K562 (cell line): ENCODE data around the gene ESR2. TPM values are rescaled to one million over a fixed set of nuclear protein-coding genes. Genes with fewer than 3 reads are reported as not detected.
A peak's percentile ranks its signal among the peaks of the same experiment; 100 is the strongest.

ENCODE experiments used
- ATAC-seq: fragments of 200-7000 bp; cut with Tn5 transposase; 3 replicates; pipeline ENCODE4 v1.9.1; 2020; ENCODE audit warnings: moderate library complexity
- BruUV-seq: library from RNA; stranded (reverse); fragments of 400-500 nt; replicated peaks from 2 replicates; lab custom pipeline; 2021; lab: Mats Ljungman, UMichigan
- CTCF ChIA-PET: fragments of 300-600 bp; formaldehyde crosslinking; extraction: SDS; loops from one replicate; lab custom pipeline; 2021; ENCODE audit warnings: low intra/inter-chr PET ratio; lab: Yijun Ruan, JAX
- POLR2A ChIA-PET: fragments of 300-600, 350-650 bp; sonication (Branson Sonifier 250); formaldehyde crosslinking; extraction: SDS; loops from one replicate; lab custom pipeline; 2021; ENCODE audit warnings: antibody characterized with exemption, inconsistent platforms; lab: Yijun Ruan, JAX
- DNase-seq, 4 experiments: peaks; one replicate each; pipeline versions ENCODE4 v3.0.0 to v3.0.0-alpha.2; 2011 to 2018; ENCODE audit warnings: low spot score in 3 of 4, mixed read lengths in 3 of 4; ENCODE audit errors: extremely low read depth in 1 of 4
- FAIRE-seq: peaks from 2 replicates; lab custom pipeline; 2011; peaks lifted over from hg19 to GRCh38; lab: Jason Lieb, UNC
- H2AFZ ChIP-seq: 2 replicates; pipeline ENCODE4 v1.6.0; 2011; ENCODE audit warnings: low read depth, low read length, control low read depth, inconsistent platforms
- H3K27ac ChIP-seq: fragments of 200-600 bp; 3 replicates; pipeline ENCODE4 v1.8.0; 2011; ENCODE audit warnings: low read depth, mild to moderate bottlenecking, control low read depth, inconsistent platforms, low read length, moderate library complexity, mixed read lengths; ENCODE audit errors: extremely low read depth
- H3K27me3 ChIP-seq, 2 experiments: fragments of 300-600 bp in 1 of 2; 2 replicates in 1 of 2; 3 replicates in 1 of 2; pipeline versions ENCODE4 v1.6.0 to v1.8.0; 2011; ENCODE audit warnings: inconsistent platforms in 2 of 2, low read length in 2 of 2, mild to moderate bottlenecking in 1 of 2, mixed read lengths in 1 of 2, moderate library complexity in 1 of 2; ENCODE audit not compliant: control insufficient read depth in 2 of 2, insufficient read depth in 2 of 2
- H3K36me3 ChIP-seq: fragments of 300-600 bp; 3 replicates; pipeline ENCODE4 v1.8.0; 2011; ENCODE audit warnings: mild to moderate bottlenecking, low read length, inconsistent platforms; ENCODE audit not compliant: control insufficient read depth, insufficient read depth
- H3K4me1 ChIP-seq, 2 experiments: fragments of 200-600 bp in 1 of 2; replicated peaks in 1 of 2; 2 replicates in 1 of 2; 3 replicates in 1 of 2; pipeline versions ENCODE4 v1.5.1 to v1.8.0; 2011; ENCODE audit warnings: inconsistent platforms in 2 of 2, low read length in 2 of 2, mild to moderate bottlenecking in 1 of 2, mixed read lengths in 1 of 2, moderate library complexity in 1 of 2; ENCODE audit not compliant: control insufficient read depth in 2 of 2, insufficient read depth in 2 of 2
- H3K4me2 ChIP-seq: 2 replicates; pipeline ENCODE4 v1.6.1; 2011; ENCODE audit warnings: low read length, control low read depth, inconsistent platforms, mixed read lengths; ENCODE audit not compliant: insufficient read depth
- H3K4me3 ChIP-seq: fragments of 200-600 bp; sonication (generic), shearing (Covaris generic); 2 replicates; pipeline ENCODE4 v1.5.1; 2016; ENCODE audit warnings: control low read depth, inconsistent platforms
- H3K79me2 ChIP-seq: fragments of 200-600 bp; 3 replicates; pipeline ENCODE4 v1.8.0; 2011; ENCODE audit warnings: low read length, inconsistent platforms; ENCODE audit not compliant: control insufficient read depth, insufficient read depth
- H3K9ac ChIP-seq, 2 experiments: 2 replicates each; pipeline versions ENCODE4 v1.6.0 to v1.6.1; 2011; ENCODE audit warnings: low read depth in 2 of 2, low read length in 2 of 2, control low read depth in 1 of 2, inconsistent platforms in 1 of 2, mild to moderate bottlenecking in 1 of 2, mixed read lengths in 1 of 2; ENCODE audit not compliant: insufficient read depth in 1 of 2
- H3K9me1 ChIP-seq: one replicate; pipeline ENCODE4 v1.6.0; 2011; ENCODE audit warnings: inconsistent platforms, mild to moderate bottlenecking, low read length, moderate library complexity; ENCODE audit not compliant: control insufficient read depth, insufficient read depth
- H3K9me3 ChIP-seq: replicated peaks from 2 replicates; pipeline ENCODE4 v1.5.1; 2011; ENCODE audit warnings: low read depth, low read length, inconsistent platforms; ENCODE audit not compliant: control insufficient read depth, insufficient read depth
- H4K20me1 ChIP-seq: replicated peaks from 2 replicates; pipeline ENCODE4 v1.6.1; 2011; ENCODE audit warnings: low read length, inconsistent platforms, mixed read lengths; ENCODE audit not compliant: control insufficient read depth, insufficient read depth
- MEIS2 ChIP-seq: fragments of 450-650 bp; IDR thresholded peaks from 2 replicates; pipeline ENCODE4 v1.6.1; 2014; ENCODE audit warnings: mild to moderate bottlenecking; ENCODE audit not compliant: partially characterized antibody
- WGBS: fragments of 100-300 bp; shearing (Covaris generic); methylation state at CpG from one replicate; pipeline ENCODE4 v1.1.6; 2016; ENCODE audit warnings: low coverage, mixed read lengths; ENCODE audit not compliant: insufficient coverage; ENCODE audit errors: missing lambda C conversion rate; 5-methylcytosine and 5-hydroxymethylcytosine counted together
- in situ Hi-C: fragments of 300-500 bp; cut with MboI; formaldehyde crosslinking; loops from 4 replicates; pipeline ENCODE4 v1.15.0; 2018; ENCODE audit warnings: inconsistent platforms, mixed read lengths
- intact Hi-C: fragments of 100-400 bp; cut with micrococcal nuclease; formaldehyde crosslinking; loops from 2 replicates; pipeline ENCODE4 v1.14.2; 2022
- polyA plus RNA-seq, 8 experiments: library from polyadenylated mRNA; depleted of rRNA in 4 of 8; stranded (reverse) in 5 of 8; unstranded in 3 of 8; fragments of >200 nt; fragmentation: Nextera tagmentation in 2 of 8; fragmentation: Illumina TruSeq in 1 of 8; extraction: Ambion mirVana in 2 of 8; extraction: Trizol in 1 of 8; gene quantifications; 2 replicates each; pipeline versions ENCODE4 v1.2.1 to v1.2.3, GENCODE V29; 2011 to 2014; ENCODE audit warnings: inconsistent platforms in 1 of 8, missing spikeins in 1 of 8
- total RNA-seq, 7 experiments: library from RNA; depleted of rRNA in 6 of 7; stranded (reverse); fragments of >200 nt in 6 of 7; fragmentation: Illumina TruSeq in 2 of 7; extraction: Trizol in 2 of 7; gene quantifications; 2 replicates each; pipeline versions ENCODE4 v1.2.1 to v1.2.3, GENCODE V29; 2011 to 2021; ENCODE audit warnings: low replicate concordance in 1 of 7
- TF ChIP-seq, protein P1 (sequence below): fragments of 250-450 bp; sonication (Bioruptor Pico); IDR thresholded peaks from 2 replicates; pipeline ENCODE4 v1.5.0; 2021
- TF ChIP-seq, protein P2 (sequence below), 2 experiments: IDR thresholded peaks in 1 of 2; conservative IDR thresholded peaks in 1 of 2; 2 replicates each; pipeline ENCODE4 v1.6.1; 2016; ENCODE audit warnings: low read depth in 2 of 2, mild to moderate bottlenecking in 1 of 2, missing compliant biosample characterization in 1 of 2, missing genetic modification characterization in 1 of 2, moderate library complexity in 1 of 2
- TF ChIP-seq, protein P3 (sequence below): sonication (generic); formaldehyde crosslinking; IDR thresholded peaks from 2 replicates; pipeline ENCODE4 v1.8.1; 2023; ENCODE audit warnings: mild to moderate bottlenecking, missing genetic modification reagents
- TF ChIP-seq, protein P4 (sequence below): fragments of 450-650 bp; IDR thresholded peaks from 2 replicates; pipeline ENCODE4 v1.6.1; 2016

The ESR2 gene
- total and polyA plus RNA-seq, 9 of the 15 experiments (the other 6 are each of a cell fraction or from before 2014, with no cell fraction given): 0.07 to 3.8 (median 2.0) TPM

DNA sequence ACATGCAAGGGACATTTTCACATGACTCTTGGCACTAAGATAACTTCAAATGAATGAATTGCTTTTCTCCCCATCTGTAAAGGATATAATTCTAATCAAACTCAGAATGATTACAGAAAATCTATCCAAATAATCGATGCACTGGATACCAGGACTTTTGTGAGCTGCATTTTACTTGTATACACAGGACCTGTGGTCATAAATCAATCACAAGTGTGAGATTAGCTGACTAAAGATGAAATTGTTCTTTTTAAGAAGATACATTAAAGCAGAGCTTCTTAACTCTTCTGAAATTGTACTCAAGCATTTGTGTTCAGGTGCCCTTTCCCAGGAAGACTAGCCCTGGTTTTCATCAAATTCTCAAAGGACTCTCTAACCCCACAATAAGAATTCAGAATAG is 66.3 kb downstream of the ESR2 start:
- ATAC-seq (no peak), FAIRE-seq (no peak), DNase-seq (no peak)
- TF ChIP-seq, protein P1, sequence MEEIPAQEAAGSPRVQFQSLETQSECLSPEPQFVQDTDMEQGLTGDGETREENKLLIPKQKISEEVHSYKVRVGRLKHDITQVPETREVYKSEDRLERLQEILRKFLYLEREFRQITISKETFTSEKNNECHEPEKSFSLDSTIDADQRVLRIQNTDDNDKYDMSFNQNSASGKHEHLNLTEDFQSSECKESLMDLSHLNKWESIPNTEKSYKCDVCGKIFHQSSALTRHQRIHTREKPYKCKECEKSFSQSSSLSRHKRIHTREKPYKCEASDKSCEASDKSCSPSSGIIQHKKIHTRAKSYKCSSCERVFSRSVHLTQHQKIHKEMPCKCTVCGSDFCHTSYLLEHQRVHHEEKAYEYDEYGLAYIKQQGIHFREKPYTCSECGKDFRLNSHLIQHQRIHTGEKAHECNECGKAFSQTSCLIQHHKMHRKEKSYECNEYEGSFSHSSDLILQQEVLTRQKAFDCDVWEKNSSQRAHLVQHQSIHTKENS (CRISPR knock-in tag): no peak
- peak; percentile 60 for TF ChIP-seq MEIS2
- TF ChIP-seq, protein P2, sequence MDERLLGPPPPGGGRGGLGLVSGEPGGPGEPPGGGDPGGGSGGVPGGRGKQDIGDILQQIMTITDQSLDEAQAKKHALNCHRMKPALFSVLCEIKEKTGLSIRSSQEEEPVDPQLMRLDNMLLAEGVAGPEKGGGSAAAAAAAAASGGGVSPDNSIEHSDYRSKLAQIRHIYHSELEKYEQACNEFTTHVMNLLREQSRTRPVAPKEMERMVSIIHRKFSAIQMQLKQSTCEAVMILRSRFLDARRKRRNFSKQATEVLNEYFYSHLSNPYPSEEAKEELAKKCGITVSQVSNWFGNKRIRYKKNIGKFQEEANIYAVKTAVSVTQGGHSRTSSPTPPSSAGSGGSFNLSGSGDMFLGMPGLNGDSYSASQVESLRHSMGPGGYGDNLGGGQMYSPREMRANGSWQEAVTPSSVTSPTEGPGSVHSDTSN (CRISPR knock-in tag; IDR thresholded peaks at IDR 0.05; ENCODE audit: low read depth): no peak
- TF ChIP-seq, protein P2 (tag; conservative IDR thresholded peaks at IDR 0.05; ENCODE audit: low read depth): peak; percentile 58
- TF ChIP-seq, protein P3, sequence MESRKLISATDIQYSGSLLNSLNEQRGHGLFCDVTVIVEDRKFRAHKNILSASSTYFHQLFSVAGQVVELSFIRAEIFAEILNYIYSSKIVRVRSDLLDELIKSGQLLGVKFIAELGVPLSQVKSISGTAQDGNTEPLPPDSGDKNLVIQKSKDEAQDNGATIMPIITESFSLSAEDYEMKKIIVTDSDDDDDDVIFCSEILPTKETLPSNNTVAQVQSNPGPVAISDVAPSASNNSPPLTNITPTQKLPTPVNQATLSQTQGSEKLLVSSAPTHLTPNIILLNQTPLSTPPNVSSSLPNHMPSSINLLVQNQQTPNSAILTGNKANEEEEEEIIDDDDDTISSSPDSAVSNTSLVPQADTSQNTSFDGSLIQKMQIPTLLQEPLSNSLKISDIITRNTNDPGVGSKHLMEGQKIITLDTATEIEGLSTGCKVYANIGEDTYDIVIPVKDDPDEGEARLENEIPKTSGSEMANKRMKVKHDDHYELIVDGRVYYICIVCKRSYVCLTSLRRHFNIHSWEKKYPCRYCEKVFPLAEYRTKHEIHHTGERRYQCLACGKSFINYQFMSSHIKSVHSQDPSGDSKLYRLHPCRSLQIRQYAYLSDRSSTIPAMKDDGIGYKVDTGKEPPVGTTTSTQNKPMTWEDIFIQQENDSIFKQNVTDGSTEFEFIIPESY: no peak
- TF ChIP-seq, protein P4, sequence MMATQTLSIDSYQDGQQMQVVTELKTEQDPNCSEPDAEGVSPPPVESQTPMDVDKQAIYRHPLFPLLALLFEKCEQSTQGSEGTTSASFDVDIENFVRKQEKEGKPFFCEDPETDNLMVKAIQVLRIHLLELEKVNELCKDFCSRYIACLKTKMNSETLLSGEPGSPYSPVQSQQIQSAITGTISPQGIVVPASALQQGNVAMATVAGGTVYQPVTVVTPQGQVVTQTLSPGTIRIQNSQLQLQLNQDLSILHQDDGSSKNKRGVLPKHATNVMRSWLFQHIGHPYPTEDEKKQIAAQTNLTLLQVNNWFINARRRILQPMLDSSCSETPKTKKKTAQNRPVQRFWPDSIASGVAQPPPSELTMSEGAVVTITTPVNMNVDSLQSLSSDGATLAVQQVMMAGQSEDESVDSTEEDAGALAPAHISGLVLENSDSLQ: peak; percentile 25; the same call in 1 of the 2 replicates
- Histone ChIP-seq H4K20me1 (no peaks in the 10 kb centered on the region), H3K27ac (no peak overlapping the region), H3K36me3 (no peaks in the 10 kb centered on the region), H3K9me1 (no peaks in the 10 kb centered on the region), H3K27me3 (no peaks in the 10 kb centered on the region; a peak in 1 of 5 replicates), H3K9me3 (no peaks in the 10 kb centered on the region), H3K9ac (no peak overlapping the region), H3K4me2 (no peak overlapping the region), H3K79me2 (no peaks in the 10 kb centered on the region), H2AFZ (no peak overlapping the region), H3K4me1 (no peaks in the 10 kb centered on the region), H3K4me3 (no peak overlapping the region)
- BruUV-seq: no TSS peak
- in situ Hi-C loops: no loop called here
- intact Hi-C loops: no loop called here
- WGBS: 19% methylated on average over 1 of the region's 1 CpG
- ChIA-PET POLR2A (no interaction called here), CTCF (no interaction called here)
